Stomach (tissue), 9 donors: Measurements from ENCODE around the gene KIAA1614. TPM values are rescaled to one million over a fixed set of nuclear protein-coding genes. Genes with fewer than 3 reads are reported as not detected.

Experiments
- DNase-seq, 2 donors: peaks; one replicate each; pipeline versions ENCODE4 v3.0.0 to v3.0.0-alpha.2; 2013 to 2019
- H3K27ac ChIP-seq, 5 donors: fragments of 200-600 bp in 4 of 5; sonication (generic) in 4 of 5; one replicate each; pipeline ENCODE4 v1.5.1; 2013 to 2019; ENCODE audit warnings: mild to moderate bottlenecking in 1 of 5, moderate library complexity in 1 of 5
- H3K27me3 ChIP-seq, 3 donors: fragments of 200-600 bp; sonication (generic); one replicate each; pipeline ENCODE4 v1.5.1; 2017 to 2019; ENCODE audit warnings: mixed run types in 1 of 3
- H3K36me3 ChIP-seq, 4 donors: fragments of 200-600 bp; sonication (generic); 1 replicate in 3 of 4; 2 replicates in 1 of 4; pipeline ENCODE4 v1.5.1; 2016 to 2019
- H3K4me1 ChIP-seq, 4 donors: fragments of 200-600 bp; sonication (generic); one replicate each; pipeline ENCODE4 v1.5.1; 2016 to 2019
- H3K4me3 ChIP-seq, 4 donors: fragments of 200-600 bp; sonication (generic) in 3 of 4; one replicate each; pipeline ENCODE4 v1.5.1; 2016 to 2019; ENCODE audit warnings: mild to moderate bottlenecking in 1 of 4
- H3K9me3 ChIP-seq, 4 donors: fragments of 200-600 bp; sonication (generic); one replicate each; pipeline ENCODE4 v1.5.1; 2016 to 2019
- EP300 ChIP-seq: sonication (generic); formaldehyde crosslinking; IDR thresholded peaks from one replicate; pipeline ENCODE4 v1.6.1; 2017; ENCODE audit warnings: antibody characterized with exemption
- POLR2A ChIP-seq, 4 donors: fragments of 450-650 bp; IDR thresholded peaks; one replicate each; pipeline ENCODE4 v1.6.1; 2016; ENCODE audit warnings: antibody characterized with exemption in 4 of 4, control low read depth in 2 of 4, mild to moderate bottlenecking in 1 of 4, moderate library complexity in 1 of 4
- POLR2AphosphoS5 ChIP-seq, 3 donors: sonication (generic); formaldehyde crosslinking; IDR thresholded peaks; one replicate each; pipeline ENCODE4 v1.6.1; 2016; ENCODE audit warnings: antibody characterized with exemption in 3 of 3
- WGBS, 5 donors: extraction: QIAGEN DNeasy Blood & Tissue Kit in 3 of 5; methylation state at CpG; one replicate each; pipeline versions ENCODE4 v1.1.5 to v1.1.7; 2013 to 2018; 5-methylcytosine and 5-hydroxymethylcytosine counted together
- intact Hi-C: fragments of 100-400 bp; cut with DNase I; formaldehyde crosslinking; loops from one replicate; pipeline ENCODE4 v1.15.1; 2023; ENCODE audit warnings: low total_unique reads
- polyA plus RNA-seq, 3 donors: library from polyadenylated mRNA; stranded (reverse); fragments of 200-250 nt; gene quantifications; one replicate each; pipeline ENCODE4 v1.2.3, GENCODE V29; 2013
- total RNA-seq, 5 donors: library from RNA; depleted of rRNA; stranded (reverse); fragments of >200 nt; gene quantifications; one replicate each; pipeline versions ENCODE4 v1.1.0 to v1.2.3, GENCODE V29; 2014 to 2016
- TF ChIP-seq, protein P1 (sequence below), 7 experiments: fragments of 450-650 bp in 4 of 7; fragments of 200-600 bp in 3 of 7; sonication (generic) in 3 of 7; IDR thresholded peaks; one replicate each; pipeline ENCODE4 v1.5.1; 2016 to 2019; ENCODE audit warnings: antibody characterized with exemption in 7 of 7, control low read depth in 2 of 7, mild to moderate bottlenecking in 1 of 7
- donor health status: healthy with polysubstance abuse.
- donor health status: Bipolar disorder and iron deficiency.
- donor health status: healthy.

KIAA1614 gene
- total and polyA plus RNA-seq, 8 donors, result under 0.01 to 6.1 (median 1.8) TPM; not detected in 1

DNA sequence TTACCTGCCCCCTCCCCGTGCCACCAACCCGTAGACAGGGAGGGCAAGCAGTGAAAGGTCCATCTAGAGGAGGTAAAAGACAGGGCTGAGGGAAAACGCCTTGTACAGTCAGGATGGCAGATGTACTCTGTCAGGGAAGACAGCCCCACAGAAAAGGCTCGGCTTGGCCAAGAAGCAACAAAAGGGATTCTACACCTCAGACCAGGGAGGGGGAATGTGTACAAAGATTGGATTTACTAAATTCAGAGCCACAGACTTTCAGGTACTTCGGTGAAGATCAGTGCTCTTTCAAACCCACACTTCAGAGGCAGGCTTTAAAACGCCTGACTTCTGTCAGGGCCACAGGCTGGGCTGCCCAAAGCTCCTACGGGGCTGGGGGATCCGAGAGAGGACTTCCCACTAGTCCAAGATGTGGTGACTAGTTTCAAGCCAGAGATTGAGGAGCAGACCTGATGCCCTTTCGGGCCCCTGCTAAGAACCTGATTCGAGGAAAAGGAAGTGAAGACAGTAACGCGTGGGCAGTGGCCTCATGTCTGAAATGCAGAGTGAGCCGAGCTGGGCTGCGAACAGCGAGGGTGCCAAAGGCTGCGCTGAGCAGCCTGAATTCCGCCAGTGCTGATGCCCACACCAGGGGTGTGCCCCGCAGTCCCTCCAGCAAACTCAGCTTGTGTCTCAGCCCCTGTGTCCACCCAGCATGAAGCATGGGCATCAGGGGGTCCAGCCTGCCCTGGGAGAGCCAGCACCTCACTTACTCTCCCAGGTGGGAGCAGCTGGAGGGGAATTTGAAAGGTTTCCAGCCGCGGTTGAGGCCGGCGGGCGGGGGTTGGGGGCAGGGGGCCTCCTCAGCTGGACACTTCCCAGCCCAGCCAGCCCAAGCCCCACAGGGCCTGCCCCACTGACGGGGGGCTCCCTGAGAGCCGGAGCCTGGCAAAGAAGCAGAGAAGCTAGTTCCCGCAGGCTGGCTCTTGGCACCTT is 36.2 kb downstream of the KIAA1614 start:
- Histone ChIP-seq H3K27ac (no peak overlapping the region), H3K4me1 (peaks cover 6 to 10% (median 10%) of the 10 kb centered on the region in 4 donors), H3K27me3 (no peaks in the 10 kb centered on the region), H3K4me3 (no peak overlapping the region), H3K9me3 (peaks cover 0 to 11% (median 0%) of the 10 kb centered on the region in 4 donors), H3K36me3 (peaks cover 4 to 58% (median 46%) of the 10 kb centered on the region in 4 donors)
- peak in 1 of 2 donors; percentile 49 for DNase-seq
- TF ChIP-seq POLR2AphosphoS5 (IDR thresholded peaks at IDR 0.05) (no peak), POLR2A (IDR thresholded peaks at IDR 0.05) (no peak), EP300 (no peak)
- TF ChIP-seq, protein P1, sequence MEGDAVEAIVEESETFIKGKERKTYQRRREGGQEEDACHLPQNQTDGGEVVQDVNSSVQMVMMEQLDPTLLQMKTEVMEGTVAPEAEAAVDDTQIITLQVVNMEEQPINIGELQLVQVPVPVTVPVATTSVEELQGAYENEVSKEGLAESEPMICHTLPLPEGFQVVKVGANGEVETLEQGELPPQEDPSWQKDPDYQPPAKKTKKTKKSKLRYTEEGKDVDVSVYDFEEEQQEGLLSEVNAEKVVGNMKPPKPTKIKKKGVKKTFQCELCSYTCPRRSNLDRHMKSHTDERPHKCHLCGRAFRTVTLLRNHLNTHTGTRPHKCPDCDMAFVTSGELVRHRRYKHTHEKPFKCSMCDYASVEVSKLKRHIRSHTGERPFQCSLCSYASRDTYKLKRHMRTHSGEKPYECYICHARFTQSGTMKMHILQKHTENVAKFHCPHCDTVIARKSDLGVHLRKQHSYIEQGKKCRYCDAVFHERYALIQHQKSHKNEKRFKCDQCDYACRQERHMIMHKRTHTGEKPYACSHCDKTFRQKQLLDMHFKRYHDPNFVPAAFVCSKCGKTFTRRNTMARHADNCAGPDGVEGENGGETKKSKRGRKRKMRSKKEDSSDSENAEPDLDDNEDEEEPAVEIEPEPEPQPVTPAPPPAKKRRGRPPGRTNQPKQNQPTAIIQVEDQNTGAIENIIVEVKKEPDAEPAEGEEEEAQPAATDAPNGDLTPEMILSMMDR (IDR thresholded peaks at IDR 0.05), result no peak
- WGBS, 5 donors, result 73 to 84% (median 79%) methylated on average over 21 to 26 of the region's 26 CpGs
- intact Hi-C loops, result no loop called here

DNA sequence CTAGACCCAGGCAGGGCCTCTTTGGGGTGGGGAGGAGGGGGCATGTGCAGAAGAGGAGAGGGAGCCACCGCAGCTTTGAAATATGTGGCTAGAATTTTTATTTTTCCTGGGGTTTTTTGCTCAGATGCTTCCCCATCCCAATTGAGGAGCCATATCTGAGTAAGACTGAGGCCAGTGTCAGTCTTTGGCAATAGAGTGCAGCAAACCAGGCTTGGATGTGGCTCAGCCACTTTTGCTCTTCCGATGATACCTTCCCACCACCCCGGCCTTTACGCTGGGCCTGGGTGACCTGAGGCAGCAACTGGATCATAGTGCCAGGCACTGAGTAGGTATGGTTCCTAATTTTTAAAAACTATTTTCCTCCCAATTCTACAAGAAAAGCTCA is 36.9 kb downstream of the KIAA1614 start:
- no peak overlapping the region for H3K4me3 ChIP-seq
- TF ChIP-seq, protein P1 (IDR thresholded peaks at IDR 0.05), result no peak
- peaks cover 4 to 53% (median 40%) of the 10 kb centered on the region in 4 donors for H3K36me3 ChIP-seq
- H3K4me1 ChIP-seq, result peaks cover 6 to 17% (median 15%) of the 10 kb centered on the region in 4 donors
- H3K27me3 ChIP-seq, result no peaks in the 10 kb centered on the region
- WGBS, 5 donors, result 93 to 97% (median 95%) methylated on average over 4 of the region's 4 CpGs
- H3K27ac ChIP-seq, result no peak overlapping the region
- no peak for DNase-seq
- peaks cover 0 to 11% (median 0%) of the 10 kb centered on the region in 4 donors for H3K9me3 ChIP-seq
- intact Hi-C loops, result no loop called here

DNA sequence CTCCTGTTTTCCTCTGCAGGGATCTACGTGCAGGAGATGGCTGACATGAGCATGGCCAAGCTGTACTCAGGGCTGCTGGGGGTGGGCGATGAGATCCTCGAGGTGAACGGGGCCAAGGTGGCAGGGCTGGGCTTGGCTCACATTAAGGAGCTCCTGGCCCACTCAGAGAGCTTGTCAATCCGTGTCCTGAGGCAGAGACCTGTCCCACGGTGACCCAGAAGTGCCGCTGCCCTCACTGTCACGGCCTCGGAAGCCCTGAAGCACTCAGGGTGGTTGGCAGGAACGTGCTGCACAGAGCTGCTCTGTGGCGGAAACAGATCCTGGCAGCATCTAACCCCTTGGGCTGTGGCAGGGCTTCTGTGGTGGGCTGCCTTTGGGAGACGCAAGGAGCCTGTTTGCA is 37.6 kb downstream of the KIAA1614 start:
- DNase-seq, result no peak
- intact Hi-C loops, result no loop called here
- Histone ChIP-seq H3K27me3 (no peaks in the 10 kb centered on the region), H3K27ac (no peak overlapping the region), H3K4me3 (no peak overlapping the region), H3K36me3 (peaks cover 1 to 46% (median 34%) of the 10 kb centered on the region in 4 donors), H3K9me3 (peaks cover 0 to 11% (median 0%) of the 10 kb centered on the region in 4 donors), H3K4me1 (peaks cover 6 to 20% (median 19%) of the 10 kb centered on the region in 4 donors)
- WGBS, 5 donors, result 91 to 95% (median 92%) methylated on average over 11 to 12 of the region's 12 CpGs
- TF ChIP-seq POLR2AphosphoS5 (IDR thresholded peaks at IDR 0.05) (no peak), EP300 (no peak), POLR2A (IDR thresholded peaks at IDR 0.05) (no peak)
- TF ChIP-seq, protein P1 (IDR thresholded peaks at IDR 0.05), result no peak

DNA sequence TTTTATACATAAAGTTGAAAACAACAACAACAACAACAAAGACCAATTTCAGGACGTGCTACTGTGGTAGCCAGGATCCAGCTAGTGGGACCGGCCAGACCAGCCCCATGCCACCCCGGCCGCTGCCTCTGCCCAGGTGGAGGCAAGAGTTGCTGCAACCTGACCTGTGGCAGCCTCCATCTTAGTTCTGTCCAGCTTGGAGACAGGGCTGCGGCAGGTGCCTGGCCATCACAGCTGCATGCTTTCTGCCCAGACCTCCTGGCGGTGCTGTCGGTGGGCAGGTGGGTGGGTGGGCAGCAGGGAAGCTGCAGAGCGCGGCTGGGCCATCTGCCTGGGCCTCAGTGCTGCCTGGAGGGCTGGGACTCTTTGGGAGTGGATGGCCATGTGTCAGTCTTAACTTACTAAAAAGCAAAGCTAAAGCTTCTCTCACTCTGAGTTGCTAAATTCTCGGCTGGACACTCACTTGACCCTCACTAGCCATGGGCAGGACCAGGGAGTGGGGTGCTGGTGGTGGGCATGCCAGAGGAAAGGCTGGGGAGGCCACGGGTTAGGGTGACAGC is 38.6 kb downstream of the KIAA1614 start:
- intact Hi-C loops, result no loop called here
- Histone ChIP-seq H3K36me3 (peaks cover 0 to 36% (median 26%) of the 10 kb centered on the region in 4 donors), H3K27ac (no peak overlapping the region), H3K27me3 (no peaks in the 10 kb centered on the region), H3K9me3 (peaks cover 0 to 9% (median 0%) of the 10 kb centered on the region in 4 donors), H3K4me1 (peaks cover 6 to 29% (median 19%) of the 10 kb centered on the region in 4 donors), H3K4me3 (no peak overlapping the region)
- WGBS, 5 donors, result 95 to 97% (median 95%) methylated on average over 8 to 11 of the region's 11 CpGs
- no peak for DNase-seq
- no peak for TF ChIP-seq POLR2AphosphoS5 (IDR thresholded peaks at IDR 0.05)
- TF ChIP-seq EP300, result no peak
- TF ChIP-seq POLR2A (IDR thresholded peaks at IDR 0.05), result no peak
- TF ChIP-seq, protein P1 (IDR thresholded peaks at IDR 0.05), result no peak
